K562 (cell line): ENCODE data around the gene CERS6. TPM values are rescaled to one million over a fixed set of nuclear protein-coding genes. Genes with fewer than 3 reads are reported as not detected.

Source experiments
- ATAC-seq: fragments of 200-7000 bp; cut with Tn5 transposase; 3 replicates; pipeline ENCODE4 v1.9.1; 2020; ENCODE audit warnings: moderate library complexity
- BruUV-seq: library from RNA; stranded (reverse); fragments of 400-500 nt; replicated peaks from 2 replicates; lab custom pipeline; 2021; lab: Mats Ljungman, UMichigan
- CTCF ChIA-PET: fragments of 300-600 bp; formaldehyde crosslinking; extraction: SDS; loops from one replicate; lab custom pipeline; 2021; ENCODE audit warnings: low intra/inter-chr PET ratio; lab: Yijun Ruan, JAX
- POLR2A ChIA-PET: fragments of 300-600, 350-650 bp; sonication (Branson Sonifier 250); formaldehyde crosslinking; extraction: SDS; loops from one replicate; lab custom pipeline; 2021; ENCODE audit warnings: antibody characterized with exemption, inconsistent platforms; lab: Yijun Ruan, JAX
- DNase-seq, 4 experiments: peaks; one replicate each; pipeline versions ENCODE4 v3.0.0 to v3.0.0-alpha.2; 2011 to 2018; ENCODE audit warnings: low spot score in 3 of 4, mixed read lengths in 3 of 4; ENCODE audit errors: extremely low read depth in 1 of 4
- FAIRE-seq: peaks from 2 replicates; lab custom pipeline; 2011; peaks lifted over from hg19 to GRCh38; lab: Jason Lieb, UNC
- H2AFZ ChIP-seq: 2 replicates; pipeline ENCODE4 v1.6.0; 2011; ENCODE audit warnings: low read depth, low read length, control low read depth, inconsistent platforms
- H3K27ac ChIP-seq: fragments of 200-600 bp; 3 replicates; pipeline ENCODE4 v1.8.0; 2011; ENCODE audit warnings: low read depth, mild to moderate bottlenecking, control low read depth, inconsistent platforms, low read length, moderate library complexity, mixed read lengths; ENCODE audit errors: extremely low read depth
- H3K27me3 ChIP-seq, 2 experiments: fragments of 300-600 bp in 1 of 2; 2 replicates in 1 of 2; 3 replicates in 1 of 2; pipeline versions ENCODE4 v1.6.0 to v1.8.0; 2011; ENCODE audit warnings: inconsistent platforms in 2 of 2, low read length in 2 of 2, mild to moderate bottlenecking in 1 of 2, mixed read lengths in 1 of 2, moderate library complexity in 1 of 2; ENCODE audit not compliant: control insufficient read depth in 2 of 2, insufficient read depth in 2 of 2
- H3K36me3 ChIP-seq: fragments of 300-600 bp; 3 replicates; pipeline ENCODE4 v1.8.0; 2011; ENCODE audit warnings: mild to moderate bottlenecking, low read length, inconsistent platforms; ENCODE audit not compliant: control insufficient read depth, insufficient read depth
- H3K4me1 ChIP-seq, 2 experiments: fragments of 200-600 bp in 1 of 2; replicated peaks in 1 of 2; 2 replicates in 1 of 2; 3 replicates in 1 of 2; pipeline versions ENCODE4 v1.5.1 to v1.8.0; 2011; ENCODE audit warnings: inconsistent platforms in 2 of 2, low read length in 2 of 2, mild to moderate bottlenecking in 1 of 2, mixed read lengths in 1 of 2, moderate library complexity in 1 of 2; ENCODE audit not compliant: control insufficient read depth in 2 of 2, insufficient read depth in 2 of 2
- H3K4me2 ChIP-seq: 2 replicates; pipeline ENCODE4 v1.6.1; 2011; ENCODE audit warnings: low read length, control low read depth, inconsistent platforms, mixed read lengths; ENCODE audit not compliant: insufficient read depth
- H3K4me3 ChIP-seq: fragments of 200-600 bp; sonication (generic), shearing (Covaris generic); 2 replicates; pipeline ENCODE4 v1.5.1; 2016; ENCODE audit warnings: control low read depth, inconsistent platforms
- H3K79me2 ChIP-seq: fragments of 200-600 bp; 3 replicates; pipeline ENCODE4 v1.8.0; 2011; ENCODE audit warnings: low read length, inconsistent platforms; ENCODE audit not compliant: control insufficient read depth, insufficient read depth
- H3K9ac ChIP-seq, 2 experiments: 2 replicates each; pipeline versions ENCODE4 v1.6.0 to v1.6.1; 2011; ENCODE audit warnings: low read depth in 2 of 2, low read length in 2 of 2, control low read depth in 1 of 2, inconsistent platforms in 1 of 2, mild to moderate bottlenecking in 1 of 2, mixed read lengths in 1 of 2; ENCODE audit not compliant: insufficient read depth in 1 of 2
- H3K9me1 ChIP-seq: one replicate; pipeline ENCODE4 v1.6.0; 2011; ENCODE audit warnings: inconsistent platforms, mild to moderate bottlenecking, low read length, moderate library complexity; ENCODE audit not compliant: control insufficient read depth, insufficient read depth
- H3K9me3 ChIP-seq: replicated peaks from 2 replicates; pipeline ENCODE4 v1.5.1; 2011; ENCODE audit warnings: low read depth, low read length, inconsistent platforms; ENCODE audit not compliant: control insufficient read depth, insufficient read depth
- H4K20me1 ChIP-seq: replicated peaks from 2 replicates; pipeline ENCODE4 v1.6.1; 2011; ENCODE audit warnings: low read length, inconsistent platforms, mixed read lengths; ENCODE audit not compliant: control insufficient read depth, insufficient read depth
- ARID1B ChIP-seq: fragments of 450-650 bp; IDR thresholded peaks from 2 replicates; pipeline ENCODE4 v1.6.1; 2016; ENCODE audit warnings: antibody characterized with exemption, mild to moderate bottlenecking, inconsistent platforms
- CBFA2T3 ChIP-seq: fragments of 450-650 bp; IDR thresholded peaks from 2 replicates; pipeline ENCODE4 v1.6.1; 2017
- DLX4 ChIP-seq: fragments of 250-450 bp; sonication (Bioruptor Pico); IDR thresholded peaks from 2 replicates; pipeline ENCODE4 v1.6.1; 2021; ENCODE audit warnings: mild to moderate bottlenecking
- ETS1 ChIP-seq: conservative IDR thresholded peaks from 2 replicates; pipeline ENCODE4 v1.6.1; 2011; ENCODE audit warnings: low read depth, mild to moderate bottlenecking, low read length; ENCODE audit not compliant: control insufficient read depth
- HMBOX1 ChIP-seq: sonication (generic); IDR thresholded peaks from 2 replicates; pipeline ENCODE4 v1.6.1; 2016
- MXI1 ChIP-seq: IDR thresholded peaks from 2 replicates; pipeline ENCODE4 v1.6.1; 2011; ENCODE audit warnings: low read depth, mild to moderate bottlenecking, improper control_type of control experiment, low read length
- ZNF395 ChIP-seq: fragments of 200-800 bp; sonication (Bioruptor generic); IDR thresholded peaks from 2 replicates; pipeline ENCODE4 v1.6.1; 2017; ENCODE audit warnings: missing genetic modification characterization, missing compliant biosample characterization
- ZNF431 ChIP-seq: sonication (generic); formaldehyde crosslinking; IDR thresholded peaks from 2 replicates; pipeline ENCODE4 v1.8.0; 2022; ENCODE audit warnings: mild to moderate bottlenecking, missing genetic modification reagents
- in situ Hi-C: fragments of 300-500 bp; cut with MboI; formaldehyde crosslinking; loops from 4 replicates; pipeline ENCODE4 v1.15.0; 2018; ENCODE audit warnings: inconsistent platforms, mixed read lengths
- intact Hi-C: fragments of 100-400 bp; cut with micrococcal nuclease; formaldehyde crosslinking; loops from 2 replicates; pipeline ENCODE4 v1.14.2; 2022
- polyA plus RNA-seq, 8 experiments: library from polyadenylated mRNA; depleted of rRNA in 4 of 8; stranded (reverse) in 5 of 8; unstranded in 3 of 8; fragments of >200 nt; fragmentation: Nextera tagmentation in 2 of 8; fragmentation: Illumina TruSeq in 1 of 8; extraction: Ambion mirVana in 2 of 8; extraction: Trizol in 1 of 8; gene quantifications; 2 replicates each; pipeline versions ENCODE4 v1.2.1 to v1.2.3, GENCODE V29; 2011 to 2014; ENCODE audit warnings: inconsistent platforms in 1 of 8, missing spikeins in 1 of 8
- total RNA-seq, 7 experiments: library from RNA; depleted of rRNA in 6 of 7; stranded (reverse); fragments of >200 nt in 6 of 7; fragmentation: Illumina TruSeq in 2 of 7; extraction: Trizol in 2 of 7; gene quantifications; 2 replicates each; pipeline versions ENCODE4 v1.2.1 to v1.2.3, GENCODE V29; 2011 to 2021; ENCODE audit warnings: low replicate concordance in 1 of 7

Gene CERS6
- total and polyA plus RNA-seq, 9 of the 15 experiments (the other 6 are each of a cell fraction or from before 2014, with no cell fraction given): 1.6 to 13.6 (median 11.4) TPM

- no peaks in the 10 kb centered on the region for H3K9me1 ChIP-seq
- DNase-seq (no peak), FAIRE-seq (no peak), ATAC-seq (no peak)
- H3K4me3 ChIP-seq: no peak overlapping the region
- H3K9me3 ChIP-seq: no peaks in the 10 kb centered on the region
- intact Hi-C loops: no loop called here
- no peak overlapping the region for H2AFZ ChIP-seq
- H4K20me1 ChIP-seq: no peaks in the 10 kb centered on the region
- peaks cover 0 to 5% of the 10 kb centered on the region in 2 experiments; a peak in 2 of 5 replicates for H3K4me1 ChIP-seq
- H3K79me2 ChIP-seq: no peaks in the 10 kb centered on the region
- H3K9ac ChIP-seq: no peak overlapping the region
- ChIA-PET POLR2A (no interaction called here), CTCF (no interaction called here)
- in situ Hi-C loops: no loop called here
- H3K27me3 ChIP-seq: no peaks in the 10 kb centered on the region
- no peak overlapping the region for H3K27ac ChIP-seq
- no peak overlapping the region for H3K4me2 ChIP-seq
- no TSS peak for BruUV-seq
- no peaks in the 10 kb centered on the region for H3K36me3 ChIP-seq
- 0 out of 2 replicates have a peak, but pooled peaks have one; percentile 32 for TF ChIP-seq ZNF395
- 0 out of 2 replicates have a peak, but pooled peaks have one; percentile 14 for TF ChIP-seq CBFA2T3
- peak; percentile 21; the same call in 1 of the 2 replicates for TF ChIP-seq ARID1B
- no peak for TF ChIP-seq DLX4 (CRISPR knock-in tag)
- TF ChIP-seq HMBOX1: peak; percentile 29; the same call in 1 of the 2 replicates
- TF ChIP-seq ZNF431: no peak
- no peak for TF ChIP-seq ETS1
- TF ChIP-seq MXI1: no peak
These were observed 213.1 kb downstream of the CERS6 start for GRCh38 chr2:168669151-168669550.
